Measurements from ENCODE around the gene SHISA2.

SHISA2 gene

GRCh38 chr13:26051657-26052311 is at the start of gene SHISA2 (continued):
- TF ChIP-seq ZNF274 (IDR thresholded peaks at IDR 0.05; ENCODE audit: low read length) (no peak), ZNF274 (tag by site-specific recombination; IDR thresholded peaks at IDR 0.05; ENCODE audit: borderline replicate concordance) (no peak), ZBTB8A (tag by site-specific recombination; IDR thresholded peaks at IDR 0.05) (peak; percentile 88), KLF10 (tag by site-specific recombination; IDR thresholded peaks at IDR 0.05) (0 out of 2 replicates have a peak, but pooled peaks have one; percentile 29), ZNF133 (tag by site-specific recombination; IDR thresholded peaks at IDR 0.05) (no peak)

- TF ChIP-seq OSR2 (tag by site-specific recombination; IDR thresholded peaks at IDR 0.05) (no peak), ZNF23 (tag by site-specific recombination; IDR thresholded peaks at IDR 0.05; ENCODE audit: borderline replicate concordance) (no peak), ZNF626 (tag by site-specific recombination; IDR thresholded peaks at IDR 0.05) (no peak), TCF7L2 (IDR thresholded peaks at IDR 0.05; ENCODE audit: borderline replicate concordance, low read depth, low read length) (no peak), ZNF747 (tag by site-specific recombination; IDR thresholded peaks at IDR 0.05) (no peak), ZNF670 (tag by site-specific recombination; IDR thresholded peaks at IDR 0.05; ENCODE audit: low read depth) (no peak), HOXC10 (CRISPR knock-in tag; IDR thresholded peaks at IDR 0.05) (no peak), ZNF202 (tag by site-specific recombination; IDR thresholded peaks at IDR 0.05; ENCODE audit: borderline replicate concordance) (no peak), SP2 (tag by site-specific recombination; IDR thresholded peaks at IDR 0.05) (no peak), ZBTB17 (tag by site-specific recombination; IDR thresholded peaks at IDR 0.05) (no peak), ZNF146 (tag by site-specific recombination; IDR thresholded peaks at IDR 0.05) (no peak), ZNF394 (tag by site-specific recombination; IDR thresholded peaks at IDR 0.05; ENCODE audit: borderline replicate concordance) (no peak), ZSCAN23 (tag by site-specific recombination; IDR thresholded peaks at IDR 0.05) (no peak), ZNF561 (tag by site-specific recombination; IDR thresholded peaks at IDR 0.05; ENCODE audit: borderline replicate concordance) (no peak), KLF10 (tag by site-specific recombination; IDR thresholded peaks at IDR 0.05) (no peak), ZNF138 (tag by site-specific recombination; IDR thresholded peaks at IDR 0.05; ENCODE audit: borderline replicate concordance) (no peak), ZNF433 (tag by site-specific recombination; IDR thresholded peaks at IDR 0.05; ENCODE audit: low read depth) (no peak), ZNF571 (tag by site-specific recombination; IDR thresholded peaks at IDR 0.05) (no peak)
- TF ChIP-seq, protein P1, sequence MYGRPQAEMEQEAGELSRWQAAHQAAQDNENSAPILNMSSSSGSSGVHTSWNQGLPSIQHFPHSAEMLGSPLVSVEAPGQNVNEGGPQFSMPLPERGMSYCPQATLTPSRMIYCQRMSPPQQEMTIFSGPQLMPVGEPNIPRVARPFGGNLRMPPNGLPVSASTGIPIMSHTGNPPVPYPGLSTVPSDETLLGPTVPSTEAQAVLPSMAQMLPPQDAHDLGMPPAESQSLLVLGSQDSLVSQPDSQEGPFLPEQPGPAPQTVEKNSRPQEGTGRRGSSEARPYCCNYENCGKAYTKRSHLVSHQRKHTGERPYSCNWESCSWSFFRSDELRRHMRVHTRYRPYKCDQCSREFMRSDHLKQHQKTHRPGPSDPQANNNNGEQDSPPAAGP (tag by site-specific recombination; IDR thresholded peaks at IDR 0.05) = no peak
- Histone ChIP-seq H3K4me1 (ENCODE audit: control insufficient read depth, insufficient read depth, low read length) (no peaks in the 10 kb centered on the region), H3K9me3 (ENCODE audit: control insufficient read depth, insufficient read depth, low read depth, low read length) (no peaks in the 10 kb centered on the region), H3K27ac (ENCODE audit: extremely low read depth, low read depth, low read length) (no peak overlapping the region), H3K4me3 (ENCODE audit: low read depth, low read length) (no peak overlapping the region), H3K36me3 (ENCODE audit: control insufficient read depth in 2 of 2, insufficient read depth in 1 of 2, low read length in 2 of 2) (no peaks in the 10 kb centered on the region)
- ChIA-PET CTCF (interaction anchor here (0.5 to 1.2 kb wide), 5 partner anchors 11 to 690 kb away, joined by 3 to 5 read pairs (median 4); no protein-coding TSS in a partner anchor), POLR2A (no interaction called here)
Measured at GRCh38 chr13:26095846-26096610, 44.2 kb upstream of the SHISA2 start.

DNA sequence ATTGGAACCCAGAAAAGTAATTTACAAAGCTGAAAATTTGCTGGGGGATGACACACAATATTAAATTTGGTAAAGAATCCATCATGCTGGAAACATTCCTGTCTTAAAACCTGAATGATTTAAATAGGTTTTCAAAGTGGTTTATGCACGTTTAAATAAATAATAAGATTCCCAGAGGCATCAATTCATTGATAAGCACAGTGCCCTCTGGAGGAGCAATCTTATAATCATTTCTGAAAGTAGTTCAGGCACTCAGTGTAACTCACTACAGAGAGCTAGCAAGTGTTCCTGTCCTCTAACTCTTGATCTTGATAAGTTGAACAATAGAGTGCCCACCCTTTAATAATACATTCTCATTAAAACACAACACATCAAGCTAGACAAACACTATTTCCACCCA is 43.5 kb upstream of the SHISA2 start:
- Histone ChIP-seq H3K9me3 (ENCODE audit: control insufficient read depth, insufficient read depth, low read depth, low read length) (no peaks in the 10 kb centered on the region), H3K4me1 (ENCODE audit: control insufficient read depth, insufficient read depth, low read length) (no peaks in the 10 kb centered on the region), H3K27ac (ENCODE audit: extremely low read depth, low read depth, low read length) (no peak overlapping the region), H3K4me3 (ENCODE audit: low read depth, low read length) (no peak overlapping the region), H3K36me3 (ENCODE audit: control insufficient read depth in 2 of 2, insufficient read depth in 1 of 2, low read length in 2 of 2) (no peaks in the 10 kb centered on the region)
- TF ChIP-seq ZNF184 (tag by site-specific recombination; IDR thresholded peaks at IDR 0.05) = no peak
- TF ChIP-seq BCL11A (tag by site-specific recombination; IDR thresholded peaks at IDR 0.05; ENCODE audit: low read depth) = no peak
- no peak for TF ChIP-seq ZNF768 (tag by site-specific recombination; IDR thresholded peaks at IDR 0.05)
- TF ChIP-seq ZNF391 (tag by site-specific recombination; IDR thresholded peaks at IDR 0.05; ENCODE audit: borderline replicate concordance, low read depth) = no peak
- TF ChIP-seq ZNF26 (tag by site-specific recombination; IDR thresholded peaks at IDR 0.05) = no peak
- TF ChIP-seq ZNF677 (tag by site-specific recombination; IDR thresholded peaks at IDR 0.05) = no peak
- no peak for TF ChIP-seq KLF10 (tag by site-specific recombination; IDR thresholded peaks at IDR 0.05)
- TF ChIP-seq ZNF629 (tag by site-specific recombination; IDR thresholded peaks at IDR 0.05) = no peak
- TF ChIP-seq ZNF510 (tag by site-specific recombination; IDR thresholded peaks at IDR 0.05; ENCODE audit: insufficient replicate concordance) = no peak
- ChIA-PET POLR2A (no interaction called here), CTCF (interaction anchor here (0.5 to 1.2 kb wide), 5 partner anchors 12 to 690 kb away, joined by 3 to 5 read pairs (median 4); no protein-coding TSS in a partner anchor)

Data from HEK293 (cell line).